GM12874 (cell line): ENCODE data around the gene SMIM36.

Experiments
- TF ChIP-seq, protein P1 (sequence below): IDR thresholded peaks from 2 replicates; pipeline ENCODE4 v1.5.1; 2011; ENCODE audit warnings: low read depth, mild to moderate bottlenecking, control low read depth, low read length, moderate library complexity; ENCODE audit not compliant: insufficient read depth

The SMIM36 gene

DNA sequence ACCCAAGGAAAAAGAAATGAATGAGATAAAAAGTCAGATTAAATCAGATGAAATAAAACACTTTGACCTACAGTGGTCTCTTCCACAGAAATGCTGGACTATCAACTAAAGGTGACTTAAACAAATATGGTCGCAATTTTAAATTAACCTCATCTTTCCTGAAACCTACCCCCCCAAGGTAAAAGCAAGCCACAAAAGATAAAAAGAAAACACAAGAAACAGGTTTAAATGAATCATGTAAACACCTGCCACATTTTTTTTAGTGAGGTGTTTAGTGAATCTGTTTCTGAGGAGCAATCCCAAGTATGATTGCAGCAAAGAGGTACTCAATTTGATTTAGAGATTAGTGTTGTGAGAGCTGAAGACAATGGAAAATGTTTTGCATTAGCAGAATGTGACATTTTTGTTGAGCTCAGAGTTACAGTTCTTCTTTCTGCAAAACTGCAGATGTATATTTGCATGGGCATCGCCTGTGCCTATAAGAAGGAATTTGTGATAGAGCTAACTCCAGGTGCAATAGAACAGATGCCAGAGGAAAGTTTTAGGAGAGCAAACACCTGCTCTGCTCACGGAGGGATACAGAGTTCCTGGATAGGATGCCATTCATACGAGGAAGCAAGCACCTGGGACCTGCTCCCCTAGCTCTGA lies 86.2 kb downstream of the SMIM36 start:
- TF ChIP-seq, protein P1, sequence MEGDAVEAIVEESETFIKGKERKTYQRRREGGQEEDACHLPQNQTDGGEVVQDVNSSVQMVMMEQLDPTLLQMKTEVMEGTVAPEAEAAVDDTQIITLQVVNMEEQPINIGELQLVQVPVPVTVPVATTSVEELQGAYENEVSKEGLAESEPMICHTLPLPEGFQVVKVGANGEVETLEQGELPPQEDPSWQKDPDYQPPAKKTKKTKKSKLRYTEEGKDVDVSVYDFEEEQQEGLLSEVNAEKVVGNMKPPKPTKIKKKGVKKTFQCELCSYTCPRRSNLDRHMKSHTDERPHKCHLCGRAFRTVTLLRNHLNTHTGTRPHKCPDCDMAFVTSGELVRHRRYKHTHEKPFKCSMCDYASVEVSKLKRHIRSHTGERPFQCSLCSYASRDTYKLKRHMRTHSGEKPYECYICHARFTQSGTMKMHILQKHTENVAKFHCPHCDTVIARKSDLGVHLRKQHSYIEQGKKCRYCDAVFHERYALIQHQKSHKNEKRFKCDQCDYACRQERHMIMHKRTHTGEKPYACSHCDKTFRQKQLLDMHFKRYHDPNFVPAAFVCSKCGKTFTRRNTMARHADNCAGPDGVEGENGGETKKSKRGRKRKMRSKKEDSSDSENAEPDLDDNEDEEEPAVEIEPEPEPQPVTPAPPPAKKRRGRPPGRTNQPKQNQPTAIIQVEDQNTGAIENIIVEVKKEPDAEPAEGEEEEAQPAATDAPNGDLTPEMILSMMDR = no peak

DNA sequence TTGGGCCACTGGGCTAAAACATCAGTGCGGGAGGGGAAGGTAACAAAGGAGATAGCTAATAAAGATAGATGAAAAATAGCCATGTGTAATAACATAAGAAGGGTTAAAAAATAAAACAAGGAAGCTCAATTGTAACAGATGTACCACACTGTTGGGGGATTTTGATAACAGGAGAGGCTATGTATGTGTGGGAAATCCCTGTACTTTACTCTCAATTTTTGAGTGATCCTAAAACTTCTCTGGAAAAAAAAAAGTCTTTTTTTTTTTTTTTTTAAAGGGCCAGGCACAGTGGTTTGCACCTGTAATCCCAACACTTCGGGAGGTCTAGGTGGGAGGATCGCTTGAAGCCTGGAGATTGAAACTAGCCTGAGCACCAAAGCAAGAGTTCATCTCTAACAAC lies 87.7 kb downstream of the SMIM36 start:
- TF ChIP-seq, protein P1 = no peak

DNA sequence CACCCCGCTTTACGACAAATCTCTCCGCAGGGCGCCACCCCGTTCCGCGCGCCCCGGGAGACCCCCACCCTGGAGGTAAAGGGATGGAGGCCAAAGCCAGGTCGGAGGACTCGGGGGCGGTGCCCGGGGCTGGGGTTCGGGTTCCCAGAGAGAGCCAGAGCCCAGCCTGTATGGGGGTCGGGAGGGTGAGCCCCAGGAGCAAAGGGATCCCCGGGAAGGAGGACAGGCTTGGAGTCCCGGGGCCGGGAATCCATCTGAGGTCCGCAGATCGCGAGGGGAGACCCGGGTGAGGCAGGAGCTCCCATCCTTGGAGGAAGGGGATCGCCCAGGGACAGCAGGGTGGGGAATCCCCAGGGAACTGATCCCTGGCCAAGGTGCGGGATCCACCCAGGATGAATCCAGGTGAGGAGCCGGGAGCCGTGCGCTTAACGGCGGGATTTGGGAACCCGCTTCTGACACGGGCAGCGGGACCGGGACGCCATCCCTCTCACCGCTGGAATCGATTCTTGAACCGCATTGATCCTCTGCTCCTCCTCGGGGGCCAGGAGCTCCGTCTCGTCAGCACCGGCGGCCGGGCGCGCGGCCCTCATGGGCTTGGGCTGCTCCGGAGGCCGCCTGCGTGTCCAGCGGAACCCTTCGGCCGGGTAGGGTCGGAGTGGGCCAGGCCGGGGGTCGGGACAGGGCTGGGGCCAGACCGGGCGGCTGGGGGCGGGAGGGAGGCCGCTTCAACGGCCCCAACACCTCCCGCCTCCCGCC lies 89.9 kb downstream of the SMIM36 start, which contains the start of gene MMD:
Gene MMD (minus strand): TSS at position 657 of the 756 bp plus-strand sequence. CDS start 140 bp downstream, at position 517.
- TF ChIP-seq, protein P1 = no peak

DNA sequence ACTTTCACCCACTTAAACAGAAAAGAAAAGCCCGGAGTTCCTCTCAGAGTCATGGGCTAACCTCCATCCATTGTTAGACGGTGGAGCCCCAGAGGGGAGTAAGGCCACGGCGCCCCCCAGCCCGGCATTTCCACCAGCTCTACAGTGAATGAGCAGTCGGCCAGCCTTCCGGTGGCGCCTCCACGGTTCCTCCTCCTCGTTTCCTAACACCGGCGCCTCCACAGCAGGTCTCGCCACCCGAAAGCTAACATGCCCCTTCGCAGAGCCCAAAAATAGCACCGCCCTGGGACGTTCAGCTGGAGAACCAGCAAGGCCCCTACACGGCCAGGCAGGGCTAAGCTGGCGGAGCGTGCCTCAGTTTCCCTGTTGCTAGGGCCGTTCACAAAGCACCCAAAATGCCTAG lies 90.5 kb downstream of the SMIM36 start:
- TF ChIP-seq, protein P1 = no peak

DNA sequence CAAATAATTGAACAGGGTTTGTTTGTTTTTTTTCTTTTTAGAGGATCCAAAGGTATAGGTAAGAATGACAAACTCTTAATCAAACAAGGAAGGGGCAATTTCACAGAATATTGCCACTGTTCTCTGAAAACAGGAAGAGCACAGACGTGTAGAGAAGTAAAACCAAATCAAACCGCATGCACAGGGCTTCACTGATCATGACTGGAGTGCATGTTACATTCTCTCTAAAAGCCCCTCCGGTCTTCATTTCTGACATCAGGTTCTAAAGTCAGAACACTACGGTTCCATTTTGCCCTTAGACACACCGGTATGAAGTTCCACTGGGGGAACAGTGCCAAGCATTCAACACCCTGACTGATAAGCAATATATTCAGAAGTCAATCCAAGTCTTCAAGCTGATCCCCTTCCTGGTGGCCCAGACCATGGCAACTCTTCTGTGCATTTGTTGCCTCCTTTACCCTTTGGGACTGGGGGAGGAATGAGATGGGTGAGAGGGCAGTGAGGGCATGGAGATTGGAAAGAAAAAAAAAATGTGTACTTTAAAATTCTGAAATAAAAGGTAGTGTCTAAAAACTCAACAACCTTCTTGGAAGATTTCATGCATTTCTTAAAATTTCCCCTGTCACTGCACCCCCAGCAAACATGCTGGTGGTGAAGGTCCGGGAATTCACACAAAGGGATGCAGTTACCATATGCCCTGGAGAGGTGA lies 91.0 kb downstream of the SMIM36 start:
- TF ChIP-seq, protein P1 = no peak

DNA sequence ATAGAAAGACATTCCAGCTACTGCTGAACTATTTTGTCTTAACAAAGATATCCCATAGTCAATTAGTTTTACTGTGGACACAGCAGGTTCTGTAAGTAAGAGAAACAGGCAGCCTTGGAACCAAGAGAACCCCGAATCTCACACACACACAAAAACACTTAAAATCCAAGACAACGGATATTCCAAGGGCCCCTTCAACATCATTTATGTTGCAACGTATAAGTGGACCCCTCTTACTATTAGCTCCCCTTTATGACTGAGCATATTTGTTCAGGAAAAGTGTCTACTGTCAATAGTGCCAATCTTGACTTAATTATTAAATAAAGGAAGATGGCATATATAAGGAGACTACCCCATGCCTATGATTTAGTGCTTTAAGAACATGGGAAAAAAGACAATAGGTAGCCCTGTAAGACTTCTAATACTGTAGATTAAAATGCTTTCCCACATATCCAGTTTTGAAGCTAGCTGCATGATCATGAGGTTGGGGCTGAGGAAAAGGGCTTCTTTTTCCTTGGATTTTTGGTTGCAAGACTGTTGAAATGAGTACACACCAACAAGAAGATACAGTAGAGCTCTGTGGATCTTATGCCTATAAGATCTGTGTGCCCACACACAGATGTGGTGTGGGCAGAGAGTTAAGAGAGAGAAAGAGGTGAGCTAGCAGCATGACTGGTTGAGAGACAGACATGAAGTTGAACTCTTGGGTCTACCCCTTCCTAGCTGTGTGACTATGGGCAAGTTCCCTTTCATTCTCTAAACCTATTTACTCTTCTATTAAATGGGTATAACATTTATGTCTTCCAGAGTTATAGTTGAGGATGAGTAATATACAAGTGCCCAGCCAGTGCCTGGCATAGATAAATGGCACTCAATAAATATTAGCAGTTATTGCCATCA lies 92.6 kb downstream of the SMIM36 start:
- TF ChIP-seq, protein P1 = no peak
